Neural crest cell (in vitro differentiated cells): ENCODE results near the gene RTL10. TPM values are rescaled to one million over a fixed set of nuclear protein-coding genes. Genes with fewer than 3 reads are reported as not detected.
A peak's percentile ranks its signal among the peaks of the same experiment; 100 is the strongest.

Experiments used
- DNase-seq: peaks from one replicate; pipeline ENCODE4 v3.0.0; 2021; ENCODE audit warnings: low read depth, mixed read lengths, low spot score
- H3K27ac Mint-ChIP-seq: one replicate; pipeline ENCODE4 v1.8.0; 2021; ENCODE audit warnings: mild to moderate bottlenecking, mixed read lengths; ENCODE audit not compliant: unreplicated experiment
- H3K27me3 Mint-ChIP-seq: 2 replicates; pipeline ENCODE4 v1.8.0; 2021; ENCODE audit warnings: low read depth, mild to moderate bottlenecking, mixed read lengths
- H3K36me3 Mint-ChIP-seq: 2 replicates; pipeline ENCODE4 v1.8.0; 2021; ENCODE audit warnings: low read depth, mild to moderate bottlenecking, mixed read lengths
- H3K4me1 Mint-ChIP-seq: 2 replicates; pipeline ENCODE4 v1.8.0; 2021; ENCODE audit warnings: mixed read lengths
- H3K4me3 Mint-ChIP-seq: one replicate; pipeline ENCODE4 v1.8.0; 2021; ENCODE audit warnings: mild to moderate bottlenecking, mixed read lengths
- H3K9me3 Mint-ChIP-seq: 2 replicates; pipeline ENCODE4 v1.8.0; 2021; ENCODE audit warnings: mixed read lengths
- CTCF ChIP-seq: fragments of 200-600 bp; sonication (generic); conservative IDR thresholded peaks from 2 replicates; pipeline ENCODE4 v1.5.0; 2021; ENCODE audit warnings: antibody characterized with exemption, mild to moderate bottlenecking
- total RNA-seq: library from RNA; stranded (reverse); gene quantifications from 2 replicates; pipeline ENCODE4 v1.2.1, GENCODE V29; 2021

Gene RTL10
- total RNA-seq, 1 donor from 2014 or later = 28.1 TPM

GRCh38 chr22:19891317-19892256, 36.9 kb upstream of the RTL10 start:
- no peaks in the 10 kb centered on the region for H3K27me3 Mint-ChIP-seq
- H3K9me3 Mint-ChIP-seq = no peaks in the 10 kb centered on the region
- no peak for DNase-seq
- H3K36me3 Mint-ChIP-seq = no peaks in the 10 kb centered on the region
- peaks cover 20% of the 10 kb centered on the region for H3K4me1 Mint-ChIP-seq
- no peak for TF ChIP-seq CTCF
- H3K4me3 Mint-ChIP-seq = peak overlapping the region; percentile 4
- no peak overlapping the region for H3K27ac Mint-ChIP-seq

GRCh38 chr22:19890502-19891316, 36.0 kb upstream of the RTL10 start:
- TF ChIP-seq CTCF = no peak
- Mint-ChIP-seq H3K4me3 (no peak overlapping the region), H3K9me3 (no peaks in the 10 kb centered on the region), H3K4me1 (peaks cover 20% of the 10 kb centered on the region), H3K36me3 (no peaks in the 10 kb centered on the region), H3K27ac (no peak overlapping the region), H3K27me3 (no peaks in the 10 kb centered on the region)
- DNase-seq = no peak

GRCh38 chr22:19889951-19890350, 35.3 kb upstream of the RTL10 start:
- no peak overlapping the region for H3K27ac Mint-ChIP-seq
- H3K9me3 Mint-ChIP-seq = no peaks in the 10 kb centered on the region
- no peaks in the 10 kb centered on the region for H3K27me3 Mint-ChIP-seq
- H3K36me3 Mint-ChIP-seq = no peaks in the 10 kb centered on the region
- DNase-seq = no peak
- peaks cover 20% of the 10 kb centered on the region for H3K4me1 Mint-ChIP-seq
- no peak overlapping the region for H3K4me3 Mint-ChIP-seq
- no peak for TF ChIP-seq CTCF

GRCh38 chr22:19888131-19888746, 33.6 kb upstream of the RTL10 start:
- Mint-ChIP-seq H3K4me3 (no peak overlapping the region), H3K9me3 (no peaks in the 10 kb centered on the region), H3K27ac (no peak overlapping the region), H3K4me1 (peaks cover 20% of the 10 kb centered on the region), H3K36me3 (no peaks in the 10 kb centered on the region), H3K27me3 (no peaks in the 10 kb centered on the region)
- TF ChIP-seq CTCF = no peak
- DNase-seq = no peak

GRCh38 chr22:19887256-19887985, 32.7 kb upstream of the RTL10 start:
- peaks cover 13% of the 10 kb centered on the region for H3K4me1 Mint-ChIP-seq
- no peak overlapping the region for H3K4me3 Mint-ChIP-seq
- no peak for TF ChIP-seq CTCF
- no peaks in the 10 kb centered on the region for H3K27me3 Mint-ChIP-seq
- no peak overlapping the region for H3K27ac Mint-ChIP-seq
- no peaks in the 10 kb centered on the region for H3K36me3 Mint-ChIP-seq
- H3K9me3 Mint-ChIP-seq = no peaks in the 10 kb centered on the region
- DNase-seq = no peak
